GM12874 (cell line): ENCODE results near the gene PPP1R3F.

Source experiments
- CTCF ChIP-seq: IDR thresholded peaks from 2 replicates; pipeline ENCODE4 v1.5.1; 2011; ENCODE audit warnings: low read depth, mild to moderate bottlenecking, control low read depth, low read length, moderate library complexity; ENCODE audit not compliant: insufficient read depth

Gene PPP1R3F

GRCh38 chrX:49242545-49243066 is 27.0 kb upstream of the PPP1R3F start:
- TF ChIP-seq CTCF, result no peak

DNA sequence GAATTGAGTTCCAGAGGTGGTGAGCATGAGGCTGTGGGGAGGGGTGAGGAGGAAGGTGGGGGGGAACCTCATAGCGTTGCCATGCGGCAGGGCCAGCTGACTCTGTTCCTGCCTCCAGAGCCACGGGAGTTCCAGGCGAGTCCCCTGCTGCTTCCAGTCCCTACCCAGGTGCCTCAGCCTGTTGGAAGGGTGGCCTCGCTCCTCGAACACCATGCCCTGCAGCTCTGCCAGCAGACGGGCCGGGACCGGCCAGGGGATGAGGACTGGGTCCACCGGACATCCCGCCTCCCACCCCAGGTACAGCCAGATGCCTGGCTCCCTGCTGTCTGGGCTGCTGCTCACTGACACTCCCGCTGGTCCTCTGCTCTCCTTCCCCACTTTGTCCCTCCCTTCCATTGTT is 26.4 kb upstream of the PPP1R3F start:
- no peak for TF ChIP-seq CTCF

GRCh38 chrX:49244207-49244606 is 25.4 kb upstream of the PPP1R3F start:
- no peak for TF ChIP-seq CTCF

GRCh38 chrX:49246541-49246940 is 23.1 kb upstream of the PPP1R3F start:
- TF ChIP-seq CTCF, result no peak

GRCh38 chrX:49247346-49247745 is 22.2 kb upstream of the PPP1R3F start:
- TF ChIP-seq CTCF, result no peak

DNA sequence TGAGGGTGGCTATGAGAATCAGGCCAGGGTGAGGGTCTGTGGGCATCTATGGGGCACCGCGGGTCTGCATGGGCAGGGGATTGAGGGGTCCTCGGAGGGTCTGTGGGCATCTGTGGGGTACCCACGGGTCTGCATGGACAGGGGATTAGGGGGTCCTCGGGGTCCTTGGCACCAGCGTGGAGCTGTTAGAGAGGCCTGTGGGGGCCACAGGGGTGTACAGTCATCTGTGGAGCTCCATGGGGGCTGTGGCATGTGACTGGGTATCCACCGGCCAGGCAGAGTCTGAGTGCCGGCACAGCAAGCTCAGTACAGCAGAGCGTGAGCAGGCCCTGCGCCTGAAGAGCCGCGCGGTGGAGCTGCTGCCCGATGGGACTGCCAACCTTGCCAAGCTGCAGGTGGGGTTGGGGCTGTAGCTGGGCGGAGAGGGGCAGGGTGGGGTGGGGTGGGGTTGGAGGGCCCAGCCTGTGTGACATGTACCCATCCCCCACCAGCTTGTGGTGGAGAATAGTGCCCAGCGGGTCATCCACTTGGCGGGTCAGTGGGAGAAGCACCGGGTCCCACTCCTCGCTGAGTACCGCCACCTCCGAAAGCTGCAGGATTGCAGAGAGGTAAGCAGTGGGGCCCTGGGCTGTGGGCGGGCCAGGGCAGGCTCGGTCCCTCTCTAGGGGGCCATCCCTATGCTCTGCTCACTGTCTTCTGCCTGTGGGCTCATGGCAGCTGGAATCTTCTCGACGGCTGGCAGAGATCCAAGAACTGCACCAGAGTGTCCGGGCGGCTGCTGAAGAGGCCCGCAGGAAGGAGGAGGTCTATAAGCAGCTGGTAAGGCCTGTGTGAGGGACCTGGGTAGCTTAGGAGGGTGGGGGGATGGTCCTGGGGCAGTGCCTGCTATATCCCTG is 21.4 kb upstream of the PPP1R3F start:
- TF ChIP-seq CTCF, result no peak

- no peak for TF ChIP-seq CTCF
Measured at GRCh38 chrX:49249071-49249470, 20.5 kb upstream of the PPP1R3F start.
